HG03432 (cell line): Measurements from ENCODE around the gene LY6G6F.

ENCODE experiments used
- ATAC-seq: cut with Tn5 transposase; IDR thresholded peaks from one replicate; pipeline ENCODE4 v1.9.1; 2021; ENCODE audit warnings: mild to moderate bottlenecking, moderate library complexity; ENCODE audit not compliant: unreplicated experiment

The LY6G6F gene

DNA sequence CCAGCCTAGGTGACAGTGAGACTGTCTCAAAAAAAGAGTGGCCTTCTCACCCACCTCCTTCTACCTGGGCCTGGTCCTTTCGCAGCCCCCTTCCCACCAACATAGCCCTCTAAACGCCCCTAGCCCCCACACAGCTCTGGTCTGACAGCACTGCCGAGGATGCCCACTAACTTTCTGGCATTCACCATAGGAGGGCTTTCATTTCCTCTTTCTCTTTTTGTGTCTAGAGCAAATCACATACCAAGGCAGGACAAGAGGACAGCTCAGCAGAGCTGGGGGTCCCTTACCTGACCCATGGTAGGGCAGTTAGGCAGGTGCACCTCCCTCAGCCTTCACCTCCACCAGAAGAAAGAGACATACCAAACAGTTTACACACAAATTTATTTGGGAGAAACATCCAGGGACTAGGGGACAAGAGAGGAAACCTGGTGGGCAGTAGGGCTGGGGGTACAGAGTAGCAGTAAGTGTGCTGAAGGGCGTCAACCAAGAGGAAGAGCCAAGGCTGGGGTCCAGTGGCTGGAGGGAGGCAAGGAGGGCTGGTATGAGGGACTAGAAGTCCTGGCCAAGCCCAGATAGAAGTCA lies 30.3 kb upstream of the LY6G6F start:
- no peak for ATAC-seq

DNA sequence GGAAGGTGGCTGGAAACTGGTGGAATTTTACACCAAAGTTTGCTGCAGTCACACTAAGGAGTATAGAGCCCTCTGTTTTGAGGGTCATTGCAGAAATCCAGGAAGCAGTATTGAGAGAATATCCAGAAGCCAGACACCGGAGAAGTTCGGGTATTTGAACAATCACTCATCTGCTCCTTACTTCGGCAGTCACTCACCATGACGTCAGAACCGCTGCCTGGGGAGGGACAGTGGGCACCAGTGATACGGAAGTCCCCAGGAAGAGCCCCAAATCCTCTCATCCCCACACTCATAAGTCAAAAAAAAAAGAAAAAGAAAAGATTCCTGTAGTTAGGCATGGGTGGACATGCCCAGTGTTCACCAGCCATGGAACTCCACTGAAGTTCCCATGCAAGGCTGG lies 29.8 kb upstream of the LY6G6F start:
- ATAC-seq: no peak

DNA sequence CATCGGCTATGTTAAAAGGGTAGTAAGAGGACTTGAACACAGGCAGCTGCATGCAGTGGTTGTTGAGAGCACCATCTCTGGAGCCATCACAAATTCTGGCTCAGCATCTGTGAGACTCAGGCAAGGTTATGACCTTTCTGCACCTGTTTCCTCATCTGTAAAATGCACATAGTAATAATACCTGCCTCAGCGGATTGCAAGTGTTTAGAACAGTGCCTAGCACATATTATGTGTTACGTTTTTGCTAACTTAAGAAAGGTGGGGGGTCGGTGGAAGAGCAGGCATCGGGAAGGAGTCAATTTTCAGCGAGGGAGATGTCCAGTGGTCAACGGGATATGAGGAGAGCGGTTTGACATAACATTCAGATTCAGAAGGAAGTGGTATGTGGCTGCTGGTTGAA lies 28.7 kb upstream of the LY6G6F start:
- no peak for ATAC-seq

DNA sequence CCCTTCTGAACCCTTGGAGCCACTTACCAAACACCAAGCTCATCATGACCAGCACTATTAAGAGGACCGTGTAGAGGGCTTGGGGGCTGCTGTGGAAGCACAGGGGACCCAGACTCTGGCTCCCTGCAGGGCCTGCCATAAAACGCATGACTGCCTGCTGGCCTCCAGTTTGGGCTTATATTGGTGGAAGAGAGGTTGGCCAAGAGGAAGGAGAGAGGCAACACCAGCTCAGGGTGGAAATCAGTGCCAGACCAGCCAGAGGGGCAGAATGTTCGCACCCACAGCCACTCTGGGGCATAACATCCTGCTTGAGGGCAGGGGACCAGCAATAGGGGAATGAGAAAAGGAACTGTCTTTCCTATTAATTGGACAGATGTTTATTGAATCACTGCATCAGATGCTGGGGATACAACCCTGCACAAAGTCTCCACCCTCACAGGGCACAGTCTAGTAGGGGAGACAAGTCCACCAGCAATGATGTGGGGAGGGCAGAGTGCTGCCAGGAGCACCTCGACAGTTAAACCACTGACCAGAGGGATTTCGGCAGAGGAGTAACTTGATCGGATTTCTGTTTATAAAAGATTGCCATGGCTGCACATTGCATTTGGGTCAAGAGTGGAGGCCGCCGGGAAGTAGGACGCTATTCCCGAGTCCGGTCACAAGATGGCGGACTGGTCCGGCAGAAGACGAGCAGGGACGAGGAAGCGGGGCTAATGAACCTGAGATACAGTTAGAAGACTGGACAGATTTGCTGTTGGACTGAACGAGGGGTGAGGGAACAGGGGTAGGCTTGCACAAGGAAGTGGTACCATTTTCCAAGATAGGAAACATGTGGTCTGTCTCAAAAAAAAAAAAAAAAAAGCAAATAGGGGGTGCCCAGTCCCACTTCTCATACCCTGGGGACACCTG lies 26.2 kb upstream of the LY6G6F start, which contains the start of gene LY6G5C:
Gene LY6G5C, minus strand, starts transcription at position 842 of the 909 bp plus-strand sequence. Its CDS starts 694 bp downstream, at position 148.
- no peak for ATAC-seq

DNA sequence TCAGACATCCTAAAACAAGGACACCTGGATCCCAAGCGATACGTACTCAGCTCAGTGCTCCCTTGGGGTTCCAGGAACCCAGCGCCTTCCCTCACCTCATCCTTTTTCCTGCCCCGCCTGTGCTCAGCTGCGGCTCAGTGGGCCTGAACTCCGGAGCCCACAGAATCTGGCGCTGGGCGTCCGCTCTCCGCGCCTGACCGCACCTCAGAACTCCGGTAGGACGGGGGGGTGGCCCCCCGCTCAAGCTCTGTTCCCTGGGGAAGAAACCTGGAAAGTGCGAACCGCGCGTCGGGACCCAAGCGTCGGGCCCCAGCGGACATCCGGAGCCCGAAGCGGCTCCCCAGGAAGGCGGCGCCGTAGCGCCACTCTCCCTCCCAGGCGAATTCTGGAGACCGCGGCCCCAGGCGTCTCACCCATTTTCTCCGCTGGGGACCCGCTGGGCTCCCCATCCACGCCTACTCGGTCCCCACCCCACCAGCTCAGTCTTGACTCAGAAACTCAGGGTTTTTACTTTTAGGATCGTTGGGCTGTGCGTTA lies 25.5 kb upstream of the LY6G6F start:
- ATAC-seq: no peak

DNA sequence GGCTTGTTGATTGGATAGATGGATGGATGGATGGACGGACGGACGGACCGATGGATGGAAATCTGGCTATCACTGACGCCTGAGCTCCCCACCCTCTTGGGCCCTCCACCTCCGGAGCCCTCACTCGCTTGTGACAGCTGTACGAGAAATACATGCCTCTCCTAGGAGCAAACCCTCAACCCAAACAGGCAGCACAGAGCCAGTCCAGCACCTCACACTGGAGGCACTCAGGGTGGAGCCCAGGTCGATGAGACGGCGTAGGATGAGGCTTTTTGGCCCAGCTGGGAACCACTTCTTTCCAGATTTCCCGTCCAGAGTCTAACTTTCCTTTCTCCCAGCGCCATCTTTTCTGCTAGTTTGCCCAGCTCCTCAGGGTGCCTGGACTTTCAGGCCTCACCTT lies 23.1 kb upstream of the LY6G6F start:
- no peak for ATAC-seq

DNA sequence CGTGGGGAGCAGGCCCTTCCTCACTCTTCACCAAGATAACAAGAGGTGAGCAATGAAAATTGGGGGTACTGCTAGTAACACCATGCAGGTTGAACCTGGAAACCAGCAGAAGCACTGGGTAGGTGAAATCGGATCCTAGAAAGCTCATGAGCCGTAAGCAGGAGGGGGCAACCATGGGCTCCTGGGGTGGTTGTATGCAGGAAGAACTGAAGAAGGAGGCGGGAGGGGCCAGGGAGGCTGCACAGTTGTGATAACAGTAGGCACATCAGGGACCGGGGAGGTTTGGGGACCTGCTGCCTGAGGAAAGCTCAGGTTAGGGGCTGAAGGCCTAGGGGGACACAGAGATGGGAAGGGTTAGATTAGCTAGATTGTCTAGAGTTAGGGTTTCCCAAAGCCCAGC lies 20.2 kb upstream of the LY6G6F start:
- no peak for ATAC-seq

DNA sequence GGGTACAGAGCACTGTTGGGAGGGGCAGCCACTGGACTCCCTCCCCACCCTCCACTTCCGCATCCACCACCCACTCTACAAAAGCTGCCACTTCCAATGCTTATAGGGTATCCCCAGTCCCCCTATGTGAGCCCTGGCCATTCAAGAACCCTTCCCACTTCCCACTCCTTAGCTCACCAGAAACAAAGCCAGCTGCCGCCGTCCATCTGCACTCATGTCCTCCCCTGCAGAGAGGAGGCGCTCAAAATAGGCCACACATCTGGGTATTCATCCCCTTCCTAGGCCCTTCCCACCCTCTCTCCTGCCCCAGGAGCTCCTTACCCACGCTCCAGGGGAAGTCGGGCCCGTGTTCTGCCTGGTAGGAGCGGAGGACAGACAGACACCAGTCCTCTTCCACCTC lies 19.3 kb upstream of the LY6G6F start:
- ATAC-seq: no peak

DNA sequence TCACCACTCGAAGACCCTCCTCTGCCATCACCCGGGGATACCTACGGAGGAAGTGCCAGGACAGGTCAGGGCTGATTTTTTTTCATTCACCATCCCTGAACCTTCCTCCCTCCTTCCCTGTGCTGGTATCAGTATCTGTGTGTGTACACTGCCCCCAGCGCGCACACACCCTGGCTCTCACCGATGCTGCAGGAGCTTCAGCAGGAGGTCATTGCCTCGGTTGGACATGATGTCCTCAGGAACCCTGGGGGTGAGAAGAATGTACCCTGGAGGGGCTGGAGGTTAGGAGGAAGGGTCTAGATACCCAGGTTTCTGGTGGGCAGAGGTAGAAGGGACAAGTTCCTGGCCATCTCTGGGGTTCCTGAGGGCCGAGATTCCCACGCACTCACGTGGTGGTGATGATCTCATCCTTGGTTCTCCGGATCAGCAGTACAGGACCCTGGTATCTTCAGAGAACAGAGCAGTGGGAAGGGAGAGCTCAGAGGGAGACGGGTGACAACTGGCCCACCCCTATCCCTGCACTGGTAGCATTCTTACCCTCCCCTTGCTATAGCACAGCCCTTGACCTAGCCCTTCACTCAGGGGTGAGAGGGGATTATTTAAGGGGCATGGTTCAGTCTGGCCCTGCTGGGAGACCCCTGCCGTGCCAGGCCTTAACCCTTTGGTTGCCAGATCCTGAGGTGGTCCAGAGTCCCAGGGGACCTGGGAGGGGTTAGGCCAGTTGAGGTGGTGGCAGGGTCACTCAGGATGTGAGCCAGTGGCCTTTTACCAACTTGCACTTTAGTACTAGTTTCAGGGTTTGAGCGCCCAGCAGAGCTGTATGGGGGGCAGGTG lies 18.6 kb upstream of the LY6G6F start:
- ATAC-seq: no peak

DNA sequence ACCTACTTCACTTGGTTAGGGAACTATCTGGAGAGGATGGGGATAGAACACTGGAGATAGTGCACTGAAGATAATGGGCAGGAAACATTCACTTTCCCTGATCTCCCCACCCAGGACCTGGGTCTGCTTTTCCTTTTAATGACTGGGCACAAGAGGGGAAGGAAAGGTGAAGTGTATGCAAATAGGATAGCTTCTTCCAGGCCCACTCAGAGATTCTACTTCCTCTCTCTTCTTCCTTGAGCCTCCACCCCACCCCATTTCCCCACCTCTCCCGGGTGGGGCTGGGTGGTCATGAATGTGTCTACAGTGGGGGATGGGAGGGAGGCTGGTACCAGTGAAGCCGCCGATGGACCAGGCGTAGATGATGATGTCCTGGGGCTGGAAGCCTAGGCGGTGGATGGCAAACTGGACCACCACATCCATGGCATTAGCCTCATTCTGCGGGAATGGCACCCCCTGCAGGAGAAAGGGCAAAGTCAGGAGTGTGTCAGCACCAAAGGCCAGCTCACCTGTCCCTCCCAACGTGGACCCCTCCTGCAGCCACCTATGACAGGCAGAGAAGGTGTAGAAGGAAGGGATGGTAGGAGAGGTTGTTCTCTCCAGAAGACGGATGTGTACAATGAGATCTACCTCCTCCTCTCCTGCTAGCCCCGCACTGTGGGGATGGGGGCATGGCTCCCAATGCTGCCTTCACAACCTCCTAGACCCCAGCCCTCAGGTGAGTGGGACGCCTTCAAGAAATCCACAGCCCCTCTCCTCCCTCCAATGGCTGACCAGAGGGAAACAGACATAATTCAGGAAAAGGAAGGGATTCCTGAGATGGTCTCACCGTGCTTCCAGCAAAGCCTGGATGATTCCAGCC lies 17.2 kb upstream of the LY6G6F start:
- no peak for ATAC-seq

DNA sequence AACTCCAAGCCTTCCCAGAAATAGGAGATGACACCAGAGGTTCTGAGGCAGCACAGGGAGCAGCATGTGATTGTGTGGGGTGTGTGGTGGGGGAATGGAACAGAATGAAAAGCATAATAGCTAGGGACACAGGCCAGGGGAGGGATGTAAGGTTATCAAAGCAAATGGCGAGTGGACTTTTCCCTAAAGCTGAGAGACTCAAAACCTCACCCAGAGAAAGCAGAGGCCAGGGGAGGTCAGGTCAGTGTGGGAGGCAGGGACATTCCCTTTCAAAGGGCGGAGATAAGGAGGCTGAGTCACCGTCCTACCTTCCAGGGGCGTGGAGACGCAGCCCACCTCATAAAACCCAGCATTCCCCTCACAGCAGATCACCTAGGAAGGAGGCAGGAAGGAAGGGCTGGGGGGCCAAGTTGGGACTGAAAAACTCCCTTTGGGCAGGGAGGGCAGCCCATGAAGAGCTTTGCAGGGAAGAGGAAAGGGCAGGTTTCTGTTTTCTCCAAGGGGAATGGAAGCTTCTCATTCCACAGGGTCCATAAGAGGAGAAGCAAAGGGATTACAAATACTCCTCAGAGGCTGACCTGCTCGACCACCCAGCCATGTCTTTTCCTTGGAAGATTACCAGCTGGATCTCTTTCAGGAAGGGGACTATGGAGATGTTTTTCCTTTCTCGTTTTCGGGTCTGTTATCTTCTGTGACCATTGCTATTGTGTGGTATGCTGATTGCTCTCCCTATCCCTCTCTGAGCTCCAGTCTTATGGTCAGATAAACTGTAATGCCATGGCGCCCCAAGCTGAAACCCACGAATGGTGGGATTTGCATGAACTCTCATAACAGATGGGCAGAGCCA lies 16.2 kb upstream of the LY6G6F start:
- no peak for ATAC-seq

DNA sequence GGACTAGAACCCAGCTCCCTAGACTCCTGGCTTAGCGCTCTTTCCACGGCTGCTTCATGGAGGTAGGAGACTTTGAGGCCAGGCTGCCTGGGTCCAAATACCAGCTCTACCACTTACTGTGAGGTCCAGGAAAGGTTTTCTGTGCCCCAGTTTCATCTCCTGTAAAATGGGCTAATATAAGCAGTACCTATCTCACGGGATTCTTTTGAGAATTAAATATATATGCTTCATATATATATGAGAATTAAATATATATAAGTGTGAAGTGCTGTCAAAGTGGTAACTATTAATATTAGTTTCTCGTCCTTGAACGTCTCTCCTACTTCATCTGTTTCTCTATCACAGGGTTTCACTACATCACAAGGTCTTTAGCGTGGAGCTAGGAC lies 15.6 kb upstream of the LY6G6F start:
- no peak for ATAC-seq

DNA sequence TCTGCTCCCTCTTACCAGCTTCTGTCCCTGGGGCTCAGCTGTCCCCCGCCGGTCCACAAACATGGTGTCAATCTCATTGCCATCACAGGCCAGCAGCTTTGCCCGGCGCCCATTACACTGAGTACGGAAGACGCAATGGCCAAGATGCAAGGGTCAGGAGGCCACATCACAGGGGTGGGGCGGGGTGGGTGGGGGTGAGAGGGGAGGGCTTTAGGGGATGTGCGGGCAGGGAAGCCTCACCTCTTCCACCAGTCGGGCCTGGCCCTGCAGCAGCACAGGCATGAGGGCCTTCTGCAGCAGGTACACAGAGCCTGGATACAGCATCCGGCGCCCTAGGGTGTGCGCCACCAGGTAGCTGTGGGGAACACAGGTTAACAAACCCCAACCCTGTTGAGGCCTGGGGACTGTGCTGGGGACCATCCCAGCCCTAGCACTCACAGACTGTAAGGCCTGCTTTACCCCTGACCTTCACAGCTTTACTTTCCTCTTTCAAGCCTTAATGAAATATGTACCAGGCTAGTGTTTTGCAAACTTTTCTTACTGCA lies 15.0 kb upstream of the LY6G6F start:
- no peak for ATAC-seq

DNA sequence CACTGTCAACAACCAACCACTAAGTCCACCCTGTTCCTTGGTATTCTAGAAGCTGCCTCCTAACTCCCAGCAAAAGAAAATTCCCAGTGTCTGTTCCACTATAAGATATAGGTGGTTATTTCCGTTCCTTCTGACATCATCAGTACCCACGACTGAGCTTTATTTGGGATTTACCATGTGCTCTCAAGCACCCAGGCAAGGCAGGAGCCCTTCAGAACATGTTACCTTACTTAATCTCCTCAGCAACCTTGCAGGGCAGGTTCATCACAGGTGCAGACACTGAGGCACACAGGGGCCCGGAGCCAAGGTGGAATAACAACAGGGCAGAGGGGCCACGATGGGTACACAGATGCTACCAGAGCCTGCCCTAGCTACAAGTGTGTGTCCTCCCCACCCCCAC lies 14.3 kb upstream of the LY6G6F start:
- no peak for ATAC-seq

DNA sequence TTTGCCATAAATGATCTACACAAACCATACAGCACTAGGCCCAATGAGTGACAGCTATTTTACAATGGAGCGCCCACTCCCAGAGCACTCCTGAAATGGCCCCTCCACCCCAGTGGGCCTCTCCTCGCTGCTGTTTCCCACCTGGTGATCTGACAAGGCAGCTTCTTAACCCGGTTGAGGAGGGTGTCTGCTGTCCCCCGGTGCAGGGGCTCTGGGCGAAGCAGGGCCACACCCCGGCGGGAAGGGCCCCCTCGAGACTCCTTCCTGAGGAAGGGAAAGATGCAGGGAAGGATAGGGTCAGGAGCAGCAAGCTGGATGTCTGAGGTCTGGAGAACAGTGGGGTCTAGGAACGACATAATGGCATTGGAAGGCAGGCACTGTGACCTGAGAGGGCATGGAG lies 13.8 kb upstream of the LY6G6F start:
- no peak for ATAC-seq

DNA sequence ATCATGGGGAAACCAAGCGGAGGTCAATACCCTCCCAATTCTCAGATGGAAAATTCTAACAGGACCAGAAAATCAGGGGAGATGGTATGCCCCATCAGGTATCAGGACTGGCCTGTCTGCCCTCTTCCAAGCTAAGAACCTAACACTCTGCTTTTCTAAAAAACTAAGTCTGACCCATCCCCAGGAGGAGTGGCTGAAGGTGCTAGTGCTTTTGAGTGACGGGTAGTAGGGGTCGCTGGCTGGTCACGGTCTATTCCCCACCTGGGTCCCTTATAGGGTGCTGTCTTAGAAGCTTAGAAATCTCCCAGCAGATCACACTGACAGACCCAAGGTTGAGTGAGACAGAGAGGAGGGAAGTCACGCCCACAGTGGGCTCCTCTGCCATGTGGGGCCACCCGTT lies 13.1 kb upstream of the LY6G6F start:
- ATAC-seq: no peak

DNA sequence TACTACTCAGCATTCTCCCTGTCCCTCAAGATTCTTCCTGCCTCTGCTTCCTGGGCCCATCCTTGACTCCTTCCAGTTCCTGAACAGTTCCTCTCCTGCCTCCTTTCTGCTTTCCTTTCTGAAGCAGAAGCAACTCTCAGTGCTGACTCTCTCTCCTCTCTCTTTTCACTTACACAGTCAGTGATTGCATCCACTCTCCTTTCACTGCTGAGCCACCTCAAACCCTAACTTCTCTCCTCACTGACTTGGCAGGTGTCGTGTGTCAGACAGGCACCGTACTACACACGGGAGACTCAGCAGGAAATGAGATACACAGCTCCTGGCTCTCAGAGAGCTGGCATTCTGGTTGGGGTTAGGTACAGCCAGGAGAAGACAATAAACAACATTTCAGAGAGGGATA lies 9.1 kb upstream of the LY6G6F start:
- no peak for ATAC-seq

DNA sequence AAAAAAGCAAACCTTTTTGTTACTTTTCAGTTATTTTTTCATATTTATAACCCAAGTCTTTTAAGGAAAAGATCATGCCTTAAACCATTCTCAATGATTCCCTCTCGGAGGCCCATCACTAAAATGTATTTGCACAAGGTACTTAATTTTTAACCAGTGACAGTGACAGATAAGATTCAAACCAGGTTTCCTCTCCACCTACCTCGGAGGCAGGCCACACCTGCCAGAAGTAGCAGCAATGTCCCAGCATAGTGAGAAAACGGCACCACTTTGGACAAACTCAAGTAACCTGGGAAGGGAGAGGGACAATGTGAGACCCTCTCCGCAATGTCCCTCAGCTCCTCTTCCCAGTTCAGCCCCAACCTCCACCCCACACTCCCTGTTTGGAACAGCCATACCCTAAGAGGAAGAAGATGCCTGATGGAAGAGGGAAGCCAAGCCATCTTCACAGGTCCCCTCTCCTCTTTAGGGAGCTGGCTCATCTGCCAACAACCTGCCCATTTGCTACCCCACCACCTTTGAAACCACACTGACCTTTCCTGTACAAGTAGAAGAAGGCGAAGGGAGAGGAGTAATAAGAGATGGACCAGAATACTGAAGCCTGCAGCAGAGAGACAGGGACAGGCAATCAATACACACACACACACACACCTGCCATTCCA lies 5.8 kb upstream of the LY6G6F start:
- ATAC-seq: no peak
